HL-60 (cell line): Measurements from ENCODE around the gene ATP2B3.

Experiments
- DNase-seq, 2 experiments: peaks; one replicate each; pipeline ENCODE4 v3.0.0-alpha.2; 2010 to 2020; ENCODE audit warnings: low read depth in 1 of 2, low spot score in 1 of 2
- H3K27ac ChIP-seq: fragments of 250-450 bp; sonication (Bioruptor Pico); replicated peaks from 2 replicates; pipeline ENCODE4 v1.5.1; 2020; ENCODE audit warnings: mild to moderate bottlenecking, moderate library complexity
- H3K27me3 ChIP-seq: fragments of 250-450 bp; sonication (Bioruptor Pico); 2 replicates; pipeline ENCODE4 v1.5.1; 2021; ENCODE audit warnings: mild to moderate bottlenecking, moderate library complexity; ENCODE audit not compliant: insufficient read depth, poor library complexity, severe bottlenecking
- H3K4me3 ChIP-seq: replicated peaks from 2 replicates; pipeline ENCODE4 v1.5.1; 2011; ENCODE audit warnings: mild to moderate bottlenecking, control low read depth, low read length; ENCODE audit not compliant: insufficient read depth
- CTCF ChIP-seq: IDR thresholded peaks from one replicate; pipeline ENCODE4 v1.5.1; 2011; ENCODE audit warnings: low read length, control low read depth, inconsistent platforms; ENCODE audit not compliant: insufficient read depth
- GABPA ChIP-seq: IDR thresholded peaks from 2 replicates; pipeline ENCODE4 v1.6.1; 2012; ENCODE audit warnings: low read depth
- POLR2AphosphoS5 ChIP-seq: IDR thresholded peaks from 2 replicates; pipeline ENCODE4 v1.6.1; 2012; ENCODE audit warnings: low read depth
- REST ChIP-seq: IDR thresholded peaks from 2 replicates; pipeline ENCODE4 v1.6.1; 2012; ENCODE audit warnings: low read depth; ENCODE audit not compliant: insufficient replicate concordance
- SPI1 ChIP-seq: IDR thresholded peaks from 2 replicates; pipeline ENCODE4 v1.6.1; 2012; ENCODE audit warnings: low read depth, mild to moderate bottlenecking, borderline replicate concordance

ATP2B3 gene

GRCh38 chrX:153470411-153471363 lies 46.8 kb upstream of the ATP2B3 start, which contains the start of gene HAUS7:
Gene HAUS7 (minus strand): TSS chrX:153470576. CDS start chrX:153470557, 19 bp downstream.
- Histone ChIP-seq H3K4me3 (peak within 1 kb of the TSS; percentile 85), H3K27ac (peak within 1 kb of the TSS; percentile 82), H3K27me3 (no peaks in the 10 kb centered on the region)
- DNase-seq: peak; percentile 73 to 83
- no peak for TF ChIP-seq CTCF
- TF ChIP-seq REST: no peak
- TF ChIP-seq POLR2AphosphoS5: no peak
- TF ChIP-seq SPI1: no peak
- no peak for TF ChIP-seq GABPA

- H3K27ac ChIP-seq: no peak overlapping the region
- H3K4me3 ChIP-seq: no peak overlapping the region
- TF ChIP-seq GABPA (no peak), REST (no peak), CTCF (no peak), SPI1 (no peak), POLR2AphosphoS5 (no peak)
- H3K27me3 ChIP-seq: no peaks in the 10 kb centered on the region
- no peak for DNase-seq
Observed at GRCh38 chrX:153471663-153472280, 45.7 kb upstream of the ATP2B3 start.

GRCh38 chrX:153473126-153473525 lies 44.3 kb upstream of the ATP2B3 start:
- H3K27me3 ChIP-seq: no peaks in the 10 kb centered on the region
- TF ChIP-seq CTCF: no peak
- no peak for TF ChIP-seq REST
- no peak for TF ChIP-seq POLR2AphosphoS5
- TF ChIP-seq GABPA: no peak
- no peak for TF ChIP-seq SPI1
- no peak overlapping the region for H3K4me3 ChIP-seq
- no peak for DNase-seq
- no peak overlapping the region for H3K27ac ChIP-seq
